Stomach smooth muscle (tissue), 2 donors: ENCODE measurements around the gene ZNF497.
"Not testable (repeated sequence)": the region's sequence is repeated elsewhere in the genome, so short reads cannot be mapped to it uniquely, and the experiment has no call there.

Experiments
- H3K27ac ChIP-seq: one replicate; pipeline ENCODE4 v1.7.0; 2013; ENCODE audit warnings: mild to moderate bottlenecking, low read length, inconsistent platforms
- H3K27me3 ChIP-seq, 2 donors: one replicate each; pipeline ENCODE4 v1.7.0; 2013; ENCODE audit warnings: low read length in 2 of 2; ENCODE audit not compliant: insufficient read depth in 2 of 2, control insufficient read depth in 1 of 2
- H3K36me3 ChIP-seq, 2 donors: one replicate each; pipeline ENCODE4 v1.7.0; 2013; ENCODE audit warnings: low read length in 2 of 2; ENCODE audit not compliant: control insufficient read depth in 2 of 2, insufficient read depth in 2 of 2
- H3K4me1 ChIP-seq: one replicate; pipeline ENCODE4 v1.7.0; 2013; ENCODE audit warnings: low read length; ENCODE audit not compliant: control insufficient read depth, insufficient read depth
- H3K4me3 ChIP-seq, 2 donors: one replicate each; pipeline ENCODE4 v1.7.0; 2013; ENCODE audit warnings: low read length in 2 of 2
- H3K9ac ChIP-seq, 2 donors: one replicate each; pipeline ENCODE4 v1.7.0; 2013; ENCODE audit warnings: low read length in 2 of 2, mild to moderate bottlenecking in 1 of 2
- H3K9me3 ChIP-seq, 2 donors: one replicate each; pipeline ENCODE4 v1.7.0; 2013; ENCODE audit warnings: low read length in 2 of 2; ENCODE audit not compliant: control insufficient read depth in 2 of 2
- donor health status: healthy.
- donor health status: Pancreatic carcinoma.

ZNF497 gene

GRCh38 chr19:58351990-58352755 is 10.4 kb downstream of the ZNF497 start:
- no peaks in the 10 kb centered on the region for H3K36me3 ChIP-seq
- peaks cover 16% of the 10 kb centered on the region for H3K4me1 ChIP-seq
- H3K9ac ChIP-seq = no peak overlapping the region
- H3K9me3 ChIP-seq = no peaks in the 10 kb centered on the region
- H3K27me3 ChIP-seq = peaks cover 56 to 79% of the 10 kb centered on the region in 2 donors
- H3K4me3 ChIP-seq = no peak overlapping the region
- no peak overlapping the region for H3K27ac ChIP-seq

GRCh38 chr19:58351558-58351878 is 11.0 kb downstream of the ZNF497 start:
- peaks cover 56 to 77% of the 10 kb centered on the region in 2 donors for H3K27me3 ChIP-seq
- H3K4me3 ChIP-seq = no peak overlapping the region
- H3K9ac ChIP-seq = no peak overlapping the region
- H3K4me1 ChIP-seq = peaks cover 11% of the 10 kb centered on the region
- no peak overlapping the region for H3K27ac ChIP-seq
- no peaks in the 10 kb centered on the region for H3K9me3 ChIP-seq
- H3K36me3 ChIP-seq = no peaks in the 10 kb centered on the region

GRCh38 chr19:58350871-58351557 is 11.5 kb downstream of the ZNF497 start:
- H3K27me3 ChIP-seq = peaks cover 56 to 72% of the 10 kb centered on the region in 2 donors
- no peak overlapping the region for H3K4me3 ChIP-seq
- H3K4me1 ChIP-seq = peaks cover 8% of the 10 kb centered on the region
- H3K27ac ChIP-seq = no peak overlapping the region
- no peak overlapping the region for H3K9ac ChIP-seq
- no peaks in the 10 kb centered on the region for H3K9me3 ChIP-seq
- H3K36me3 ChIP-seq = no peaks in the 10 kb centered on the region

- Histone ChIP-seq H3K27me3 (peaks cover 52 to 64% of the 10 kb centered on the region in 2 donors), H3K27ac (no peak overlapping the region), H3K4me1 (peaks cover 8% of the 10 kb centered on the region), H3K4me3 (peak overlapping the region in 1 of 2 donors; percentile 29), H3K9ac (no peak overlapping the region), H3K36me3 (no peaks in the 10 kb centered on the region), H3K9me3 (no peaks in the 10 kb centered on the region)
Measured at GRCh38 chr19:58350001-58350861, 12.3 kb downstream of the ZNF497 start.

- Histone ChIP-seq H3K36me3 (no peaks in the 10 kb centered on the region), H3K9me3 (no peaks in the 10 kb centered on the region), H3K27me3 (peaks cover 45 to 62% of the 10 kb centered on the region in 2 donors), H3K4me1 (peaks cover 8% of the 10 kb centered on the region), H3K27ac (no peak overlapping the region), H3K9ac (no peak overlapping the region), H3K4me3 (no peak overlapping the region)
Measured at GRCh38 chr19:58349590-58349989, 13.0 kb downstream of the ZNF497 start.

GRCh38 chr19:58348080-58348479 is 14.5 kb downstream of the ZNF497 start:
- not testable (repeated sequence) for H3K4me1 ChIP-seq, H3K27ac ChIP-seq, H3K9me3 ChIP-seq, H3K36me3 ChIP-seq
- Histone ChIP-seq H3K4me3 (peak overlapping the region in 1 of 2 donors; percentile 49), H3K9ac (peak overlapping the region in 1 of 2 donors; percentile 20), H3K27me3 (peaks cover 34 to 49% of the 10 kb centered on the region in 2 donors)

- Histone ChIP-seq H3K9me3 (no peaks in the 10 kb centered on the region), H3K4me1 (peaks cover 8% of the 10 kb centered on the region), H3K27me3 (peaks cover 27 to 41% of the 10 kb centered on the region in 2 donors), H3K36me3 (no peaks in the 10 kb centered on the region), H3K4me3 (peak overlapping the region in 1 of 2 donors; percentile 64), H3K9ac (no peak overlapping the region), H3K27ac (no peak overlapping the region)
Measured at GRCh38 chr19:58346961-58347929, 15.3 kb downstream of the ZNF497 start.

- no peak overlapping the region for H3K4me3 ChIP-seq
- peaks cover 14 to 26% of the 10 kb centered on the region in 2 donors for H3K27me3 ChIP-seq
- no peak overlapping the region for H3K27ac ChIP-seq
- no peak overlapping the region for H3K9ac ChIP-seq
- H3K9me3 ChIP-seq = no peaks in the 10 kb centered on the region
- peaks cover 0 to 2% of the 10 kb centered on the region in 2 donors for H3K36me3 ChIP-seq
- H3K4me1 ChIP-seq = peaks cover 8% of the 10 kb centered on the region
Measured at GRCh38 chr19:58345558-58345957, 17.0 kb downstream of the ZNF497 start.

- H3K27ac ChIP-seq = no peak overlapping the region
- peaks cover 15 to 44% of the 10 kb centered on the region in 2 donors for H3K36me3 ChIP-seq
- H3K4me3 ChIP-seq = no peak overlapping the region
- H3K27me3 ChIP-seq = no peaks in the 10 kb centered on the region
- no peak overlapping the region for H3K9ac ChIP-seq
- no peaks in the 10 kb centered on the region for H3K4me1 ChIP-seq
- no peaks in the 10 kb centered on the region for H3K9me3 ChIP-seq
Measured at GRCh38 chr19:58338825-58339558, 23.6 kb downstream of the ZNF497 start.
